Measurements from ENCODE around the gene FHIT. TPM values are rescaled to one million over a fixed set of nuclear protein-coding genes. Genes with fewer than 3 reads are reported as not detected.

The FHIT gene
- total RNA-seq, 4 donors from 2014 or later = 3.5 to 17.0 (median 16.7) TPM

- TF ChIP-seq CTCF (IDR thresholded peaks at IDR 0.05) = no peak
- no peak for TF ChIP-seq POLR2A (IDR thresholded peaks at IDR 0.05)
- DNase-seq = no peak
- no peak overlapping the region for H3K4me3 ChIP-seq
- no peaks in the 10 kb centered on the region for H3K9me3 ChIP-seq
- H3K36me3 ChIP-seq = no peaks in the 10 kb centered on the region
- no peak overlapping the region for H3K27ac ChIP-seq
- no peaks in the 10 kb centered on the region for H3K4me1 ChIP-seq
- H3K27me3 ChIP-seq = no peaks in the 10 kb centered on the region
These were observed 1051.9 kb downstream of the FHIT start for GRCh38 chr3:60199306-60199705.

- no peak for DNase-seq
- Histone ChIP-seq H3K4me3 (no peak overlapping the region), H3K36me3 (no peaks in the 10 kb centered on the region), H3K27ac (no peak overlapping the region), H3K4me1 (no peaks in the 10 kb centered on the region), H3K27me3 (no peaks in the 10 kb centered on the region), H3K9me3 (no peaks in the 10 kb centered on the region)
- TF ChIP-seq POLR2A (IDR thresholded peaks at IDR 0.05) (no peak), CTCF (IDR thresholded peaks at IDR 0.05) (no peak)
These were observed 1053.0 kb downstream of the FHIT start for GRCh38 chr3:60198179-60198720.

- Histone ChIP-seq H3K9me3 (no peaks in the 10 kb centered on the region), H3K36me3 (no peaks in the 10 kb centered on the region), H3K27me3 (no peaks in the 10 kb centered on the region), H3K4me1 (no peaks in the 10 kb centered on the region), H3K27ac (no peak overlapping the region), H3K4me3 (no peak overlapping the region)
- no peak for TF ChIP-seq CTCF (IDR thresholded peaks at IDR 0.05)
- TF ChIP-seq POLR2A (IDR thresholded peaks at IDR 0.05) = no peak
- no peak for DNase-seq
These were observed 1058.7 kb downstream of the FHIT start for GRCh38 chr3:60192297-60193114.

GRCh38 chr3:60190073-60190472 is 1061.2 kb downstream of the FHIT start:
- no peak for TF ChIP-seq POLR2A (IDR thresholded peaks at IDR 0.05)
- no peak for TF ChIP-seq CTCF (IDR thresholded peaks at IDR 0.05)
- H3K4me3 ChIP-seq = no peak overlapping the region

GRCh38 chr3:60189304-60189703 is 1061.9 kb downstream of the FHIT start:
- TF ChIP-seq POLR2A (IDR thresholded peaks at IDR 0.05) (no peak), CTCF (IDR thresholded peaks at IDR 0.05) (no peak)
- no peaks in the 10 kb centered on the region for H3K4me1 ChIP-seq
- no peaks in the 10 kb centered on the region for H3K27me3 ChIP-seq
- H3K4me3 ChIP-seq = no peak overlapping the region
- no peak overlapping the region for H3K27ac ChIP-seq
- H3K9me3 ChIP-seq = no peaks in the 10 kb centered on the region
- no peak for DNase-seq
- no peaks in the 10 kb centered on the region for H3K36me3 ChIP-seq

More at GRCh38 chr3:60190073-60190472, 1061.2 kb downstream of the FHIT start:
- Histone ChIP-seq H3K4me1 (no peaks in the 10 kb centered on the region), H3K36me3 (no peaks in the 10 kb centered on the region), H3K27me3 (no peaks in the 10 kb centered on the region), H3K27ac (no peak overlapping the region), H3K9me3 (no peaks in the 10 kb centered on the region)
- no peak for DNase-seq

All from Peyer's patch (tissue), 4 donors.